Body of pancreas (tissue), 4 donors: Measurements from ENCODE around the gene FERMT1. TPM values are rescaled to one million over a fixed set of nuclear protein-coding genes. Genes with fewer than 3 reads are reported as not detected.

Source experiments
- ATAC-seq: fragments of 150-250 bp; one replicate; pipeline ENCODE4 v1.9.1; 2016
- DNase-seq, 4 donors: peaks; one replicate each; pipeline ENCODE4 v3.0.0-alpha.2; 2019
- H3K27ac ChIP-seq, 4 donors: fragments of 200-600 bp; sonication (generic); 1 replicate in 3 of 4; 2 replicates in 1 of 4; pipeline versions ENCODE4 v1.5.1 to v1.6.1; 2016 to 2019; ENCODE audit warnings: mild to moderate bottlenecking in 1 of 4, mixed read lengths in 1 of 4, moderate library complexity in 1 of 4
- H3K27me3 ChIP-seq, 2 donors: fragments of 200-600 bp; sonication (generic); one replicate each; pipeline ENCODE4 v1.6.0; 2016; ENCODE audit warnings: mild to moderate bottlenecking in 1 of 2
- H3K36me3 ChIP-seq, 2 donors: fragments of 200-600 bp; sonication (generic); replicated peaks in 1 of 2; 2 replicates each; pipeline ENCODE4 v1.5.1; 2016; ENCODE audit warnings: low read depth in 2 of 2; ENCODE audit not compliant: insufficient read depth in 1 of 2
- H3K4me1 ChIP-seq: fragments of 200-600 bp; sonication (generic); one replicate; pipeline ENCODE4 v1.6.0; 2016
- H3K4me3 ChIP-seq, 2 donors: fragments of 200-600 bp; sonication (generic); 1 replicate in 1 of 2; 2 replicates in 1 of 2; pipeline ENCODE4 v1.5.1; 2016 to 2019
- H3K9me3 ChIP-seq, 3 donors: fragments of 200-600 bp; sonication (generic); 1 replicate in 2 of 3; 2 replicates in 1 of 3; pipeline ENCODE4 v1.5.1; 2016
- CTCF ChIP-seq, 7 experiments: fragments of 450-650 bp in 4 of 7; fragments of 200-600 bp in 3 of 7; sonication (generic) in 3 of 7; IDR thresholded peaks; one replicate each; pipeline ENCODE4 v1.5.1; 2016 to 2019; ENCODE audit warnings: antibody characterized with exemption in 7 of 7
- POLR2A ChIP-seq, 3 donors: fragments of 450-650 bp; IDR thresholded peaks; one replicate each; pipeline ENCODE4 v1.6.1; 2016; ENCODE audit warnings: antibody characterized with exemption in 3 of 3, mild to moderate bottlenecking in 2 of 3
- WGBS, 2 donors: methylation state at CpG; one replicate each; pipeline ENCODE4 v1.1.5; 2017; 5-methylcytosine and 5-hydroxymethylcytosine counted together
- intact Hi-C: fragments of 100-400 bp; cut with DNase I; formaldehyde crosslinking; loops from one replicate; pipeline ENCODE4 v1.15.1; 2023
- total RNA-seq, 2 donors: library from RNA; depleted of rRNA; stranded (reverse); fragments of >200 nt; gene quantifications; one replicate each; pipeline ENCODE4 v1.1.0, GENCODE V29; 2016

The FERMT1 gene
- total RNA-seq, 2 donors from 2014 or later, result 3.0 to 5.7 TPM

GRCh38 chr20:6061544-6061943 lies 61.3 kb downstream of the FERMT1 start:
- Histone ChIP-seq H3K36me3 (no peaks in the 10 kb centered on the region), H3K9me3 (no peaks in the 10 kb centered on the region), H3K27ac (no peak overlapping the region), H3K4me1 (peaks cover 29% of the 10 kb centered on the region), H3K27me3 (no peaks in the 10 kb centered on the region), H3K4me3 (no peak overlapping the region)
- TF ChIP-seq CTCF (IDR thresholded peaks at IDR 0.05) (no peak), POLR2A (IDR thresholded peaks at IDR 0.05) (no peak)
- DNase-seq (no peak), ATAC-seq (no peak)
- intact Hi-C loops, result no loop called here
- 66 to 73% methylated on average over 2 of the region's 2 CpGs for WGBS, 2 donors

- TF ChIP-seq CTCF (IDR thresholded peaks at IDR 0.05) (no peak), POLR2A (IDR thresholded peaks at IDR 0.05) (no peak)
- Histone ChIP-seq H3K4me1 (peaks cover 35% of the 10 kb centered on the region), H3K27ac (no peak overlapping the region), H3K27me3 (no peaks in the 10 kb centered on the region), H3K4me3 (no peak overlapping the region), H3K9me3 (no peaks in the 10 kb centered on the region), H3K36me3 (no peaks in the 10 kb centered on the region)
- DNase-seq, result no peak
- ATAC-seq, result no peak
- intact Hi-C loops, result no loop called here
- WGBS, 2 donors, result 80 to 84% methylated on average over 6 of the region's 6 CpGs
Observed at GRCh38 chr20:6060213-6060612, 62.6 kb downstream of the FERMT1 start.

GRCh38 chr20:6058684-6059295 lies 64.0 kb downstream of the FERMT1 start:
- Histone ChIP-seq H3K9me3 (no peaks in the 10 kb centered on the region), H3K4me1 (peaks cover 35% of the 10 kb centered on the region), H3K27me3 (no peaks in the 10 kb centered on the region), H3K36me3 (no peaks in the 10 kb centered on the region), H3K27ac (peak overlapping the region in 3 of 4 donors; percentile 33 to 53 (median 45)), H3K4me3 (no peak overlapping the region)
- TF ChIP-seq CTCF (IDR thresholded peaks at IDR 0.05) (no peak), POLR2A (IDR thresholded peaks at IDR 0.05) (no peak)
- 9 to 11% methylated on average over 7 of the region's 7 CpGs for WGBS, 2 donors
- intact Hi-C loops, result no loop called here
- DNase-seq, result peak in 2 of 4 donors; percentile 28 to 42
- peak; percentile 50 for ATAC-seq

GRCh38 chr20:6057691-6058090 lies 65.1 kb downstream of the FERMT1 start:
- DNase-seq, result no peak
- ATAC-seq, result no peak
- no peak overlapping the region for H3K4me3 ChIP-seq
- TF ChIP-seq POLR2A (IDR thresholded peaks at IDR 0.05) (no peak), CTCF (IDR thresholded peaks at IDR 0.05) (no peak)
- H3K4me1 ChIP-seq, result peaks cover 35% of the 10 kb centered on the region
- H3K9me3 ChIP-seq, result no peaks in the 10 kb centered on the region
- H3K27me3 ChIP-seq, result no peaks in the 10 kb centered on the region
- intact Hi-C loops, result no loop called here
- H3K36me3 ChIP-seq, result no peaks in the 10 kb centered on the region
- 68 to 95% methylated on average over 2 of the region's 2 CpGs for WGBS, 2 donors
- H3K27ac ChIP-seq, result peak overlapping the region in 1 of 4 donors; percentile 45

GRCh38 chr20:6057139-6057538 lies 65.7 kb downstream of the FERMT1 start:
- 93 to 94% methylated on average over 2 of the region's 2 CpGs for WGBS, 2 donors
- Histone ChIP-seq H3K4me3 (no peak overlapping the region), H3K27me3 (no peaks in the 10 kb centered on the region), H3K4me1 (peaks cover 40% of the 10 kb centered on the region), H3K27ac (no peak overlapping the region), H3K36me3 (no peaks in the 10 kb centered on the region), H3K9me3 (no peaks in the 10 kb centered on the region)
- ATAC-seq (no peak), DNase-seq (no peak)
- no peak for TF ChIP-seq CTCF (IDR thresholded peaks at IDR 0.05)
- TF ChIP-seq POLR2A (IDR thresholded peaks at IDR 0.05), result no peak
- intact Hi-C loops, result no loop called here
